HG02588 (cell line): ENCODE measurements around the gene FAM9C.
"Not testable (repeated sequence)": the region's sequence is repeated elsewhere in the genome, so short reads cannot be mapped to it uniquely, and the experiment has no call there.

Experiments
- ATAC-seq: cut with Tn5 transposase; IDR thresholded peaks from one replicate; pipeline ENCODE4 v1.9.1; 2021; ENCODE audit warnings: mild to moderate bottlenecking, moderate library complexity; ENCODE audit not compliant: unreplicated experiment

FAM9C gene

GRCh38 chrX:13043938-13044337 is 482 bp downstream of the FAM9C start:
- no peak for ATAC-seq

DNA sequence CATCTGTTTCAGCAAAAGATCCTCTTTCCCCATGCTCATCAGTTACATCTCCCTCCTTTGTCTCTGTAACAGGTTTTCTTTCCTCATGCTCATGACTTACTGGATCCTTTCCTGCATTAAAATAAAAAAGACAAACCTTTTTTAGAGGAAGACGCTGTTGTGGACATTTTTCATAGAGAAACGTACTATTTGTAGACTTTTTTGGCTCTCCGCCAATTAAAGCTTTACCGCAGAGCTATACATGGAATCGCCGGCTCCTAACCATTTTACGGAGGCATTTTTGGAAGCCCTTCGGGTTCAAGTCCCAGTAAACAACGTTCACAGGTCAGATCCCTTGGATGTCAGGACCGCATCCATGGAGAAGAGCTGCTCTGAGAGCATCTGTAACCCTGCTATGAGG is 1.3 kb downstream of the FAM9C start:
- ATAC-seq: no peak

GRCh38 chrX:13036896-13037295 is 7.5 kb downstream of the FAM9C start:
- ATAC-seq: no peak

DNA sequence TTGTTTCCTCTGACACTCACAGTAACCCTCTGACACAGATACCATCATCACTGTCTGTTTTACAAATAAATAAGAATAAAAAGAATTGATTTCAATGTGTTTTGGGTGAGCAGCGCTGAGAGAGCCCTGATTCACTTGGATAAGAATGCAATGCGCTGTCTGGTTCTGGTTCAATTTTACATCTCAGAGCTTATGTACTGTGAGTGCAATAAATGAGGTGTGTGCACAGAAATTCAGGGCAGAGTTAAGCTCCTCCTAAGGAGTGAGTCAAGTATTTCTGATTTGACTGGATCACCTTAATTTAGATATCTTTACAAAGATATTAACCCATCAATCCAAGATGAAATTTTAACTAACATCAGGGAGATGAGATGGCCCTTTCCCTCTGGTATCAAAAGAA is 11.2 kb downstream of the FAM9C start:
- no peak for ATAC-seq

GRCh38 chrX:13029887-13030771 is 14.3 kb downstream of the FAM9C start:
- ATAC-seq: no peak

GRCh38 chrX:13029637-13029886 is 14.9 kb downstream of the FAM9C start:
- ATAC-seq: no peak

DNA sequence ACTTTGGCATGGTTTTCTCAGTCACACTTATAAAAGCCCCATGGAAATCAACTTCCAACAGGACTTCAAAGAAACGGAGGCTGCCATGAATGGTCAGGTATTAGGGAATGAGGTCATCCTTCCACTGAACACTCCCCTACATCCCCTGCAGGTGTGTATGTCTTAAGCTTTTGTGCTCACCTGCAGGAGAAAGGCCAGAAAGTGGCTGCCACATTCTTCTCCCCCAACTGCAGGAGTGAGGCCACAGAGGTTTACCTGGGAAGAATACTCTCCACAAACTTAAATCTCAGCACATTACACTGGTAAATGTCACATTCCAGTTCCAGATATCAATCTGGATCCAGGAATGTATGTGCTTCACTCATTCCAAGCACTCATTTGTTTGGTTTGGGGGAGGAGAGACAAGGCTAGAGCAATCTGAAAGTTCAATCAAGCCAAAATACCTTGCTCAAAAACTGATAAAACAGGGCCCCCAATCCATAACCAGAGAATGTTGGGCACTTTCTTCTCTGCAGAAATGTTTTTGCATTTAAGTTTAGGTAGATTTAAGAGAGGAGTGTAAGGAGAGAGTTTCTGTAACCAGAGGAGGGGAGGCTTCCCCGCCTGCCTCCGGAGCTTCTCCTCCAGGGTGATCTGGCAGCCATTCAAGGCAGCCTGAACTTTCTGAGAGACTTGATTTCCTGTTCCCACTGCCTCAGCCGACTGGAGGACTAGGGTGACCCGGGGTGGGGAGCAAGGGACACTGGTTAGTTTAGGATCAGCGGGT is 15.4 kb downstream of the FAM9C start:
- ATAC-seq: no peak

DNA sequence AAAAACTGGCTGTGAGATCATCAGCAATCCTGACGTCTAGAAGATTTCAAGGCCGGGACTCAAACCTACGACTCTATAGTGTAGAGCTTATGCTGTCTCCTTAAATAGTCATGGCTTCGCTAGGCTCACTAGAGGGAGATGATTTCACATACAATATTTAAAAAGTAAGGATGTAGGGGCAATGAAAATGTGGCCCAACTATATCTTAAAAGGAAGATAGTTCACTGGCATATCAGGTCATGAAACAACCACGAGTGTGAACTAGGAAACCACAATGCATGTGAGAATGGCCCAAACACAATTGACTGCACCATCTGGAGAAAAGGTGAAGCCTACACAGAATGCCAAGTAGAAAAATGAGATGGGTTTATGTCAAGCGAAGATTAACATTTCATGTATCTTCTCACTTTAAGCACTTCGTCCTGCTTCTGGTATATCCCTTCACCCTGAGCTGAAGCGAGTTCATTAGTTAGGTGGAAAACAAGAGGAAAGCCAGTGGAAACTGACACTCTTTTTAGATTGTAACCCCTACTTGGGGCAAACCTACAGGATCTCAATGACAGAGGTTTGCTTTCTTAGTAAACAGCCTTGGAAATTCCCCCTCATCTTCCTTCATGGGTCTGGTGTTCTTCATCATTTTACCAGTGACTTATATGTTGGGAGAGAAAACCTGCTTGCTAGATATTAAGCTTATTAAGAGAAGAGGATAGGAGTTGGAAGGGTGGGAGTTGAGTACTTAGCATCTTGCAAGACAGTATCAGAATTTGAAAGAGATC is 17.4 kb downstream of the FAM9C start:
- ATAC-seq: no peak

DNA sequence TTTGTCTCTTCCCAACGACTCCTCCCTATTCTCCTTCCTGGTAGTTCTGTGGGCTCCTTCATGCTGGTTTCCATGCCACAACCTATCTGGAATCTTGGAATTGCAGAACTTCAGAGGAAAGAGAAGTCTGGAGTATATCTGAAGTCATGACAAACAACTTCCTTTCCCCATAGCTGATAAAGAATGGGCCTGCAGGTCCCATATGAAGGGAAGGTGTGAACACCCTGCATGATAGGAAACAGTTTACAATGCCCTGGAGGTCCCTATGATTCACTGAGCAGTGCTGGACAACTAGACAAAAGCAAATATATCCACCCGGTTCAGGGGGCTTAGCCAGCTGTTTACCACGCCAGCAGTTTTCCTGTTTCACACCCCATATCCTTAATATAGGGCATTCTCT is 19.4 kb downstream of the FAM9C start:
- ATAC-seq: no peak

DNA sequence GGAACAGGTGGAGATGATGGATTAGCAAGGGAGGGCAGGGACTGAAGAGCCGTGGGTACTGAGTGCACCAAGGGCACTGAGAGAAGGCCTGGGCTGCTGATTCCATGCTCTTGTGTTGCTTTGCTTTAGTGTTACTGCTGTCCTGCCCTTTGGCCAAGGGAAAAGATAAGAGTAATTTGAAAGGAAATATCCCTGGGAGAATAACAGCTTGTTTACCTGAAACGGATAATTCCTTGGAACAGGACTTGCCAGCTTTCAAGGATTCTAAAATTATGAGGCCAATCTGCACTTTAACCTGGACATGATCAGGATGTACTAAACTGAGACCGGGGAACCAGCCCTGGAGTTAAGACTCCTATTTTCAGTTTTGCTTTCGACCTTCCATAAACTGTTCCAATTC is 20.4 kb downstream of the FAM9C start:
- no peak for ATAC-seq

DNA sequence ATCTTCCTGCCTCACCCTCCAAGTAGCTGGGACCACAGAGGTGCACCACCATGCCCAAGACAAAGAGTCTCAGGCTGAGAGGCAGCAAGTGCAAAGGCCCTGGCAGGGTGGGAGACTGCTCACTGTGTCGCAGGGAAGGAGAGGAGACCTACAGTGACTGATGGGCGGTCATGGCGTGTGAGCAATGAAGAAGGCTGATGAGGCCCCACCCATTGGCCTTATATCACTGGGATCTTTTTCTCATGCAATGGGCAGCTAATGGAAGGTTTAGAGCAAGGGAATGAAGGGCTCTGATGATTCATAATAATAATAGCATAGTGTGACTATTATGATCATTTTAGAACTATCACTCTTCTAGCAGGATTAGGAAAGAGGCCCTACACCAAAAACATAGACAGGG is 20.9 kb downstream of the FAM9C start:
- ATAC-seq: no peak

DNA sequence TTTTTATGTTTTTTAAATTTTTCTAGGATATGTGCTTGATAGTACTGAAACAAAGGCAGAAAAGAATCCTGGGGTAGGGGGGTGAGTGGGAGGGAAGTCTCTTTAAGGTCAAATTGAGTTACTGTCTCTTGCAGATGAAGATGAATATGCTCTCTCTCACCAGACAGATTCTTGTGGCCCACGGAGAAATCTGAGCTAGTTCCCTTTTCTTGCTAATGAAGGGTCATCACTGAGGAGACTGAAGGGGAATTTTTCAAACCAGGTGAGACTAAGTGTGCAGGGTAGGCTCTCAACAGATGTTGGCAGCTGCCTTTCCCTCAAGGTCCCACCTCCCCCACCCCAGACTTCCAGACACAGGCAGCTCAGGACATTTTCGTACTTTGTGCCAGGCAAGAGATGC is 21.5 kb downstream of the FAM9C start:
- ATAC-seq: peak; percentile 50

GRCh38 chrX:13016731-13017130 is 27.7 kb downstream of the FAM9C start:
- not testable (repeated sequence) for ATAC-seq

DNA sequence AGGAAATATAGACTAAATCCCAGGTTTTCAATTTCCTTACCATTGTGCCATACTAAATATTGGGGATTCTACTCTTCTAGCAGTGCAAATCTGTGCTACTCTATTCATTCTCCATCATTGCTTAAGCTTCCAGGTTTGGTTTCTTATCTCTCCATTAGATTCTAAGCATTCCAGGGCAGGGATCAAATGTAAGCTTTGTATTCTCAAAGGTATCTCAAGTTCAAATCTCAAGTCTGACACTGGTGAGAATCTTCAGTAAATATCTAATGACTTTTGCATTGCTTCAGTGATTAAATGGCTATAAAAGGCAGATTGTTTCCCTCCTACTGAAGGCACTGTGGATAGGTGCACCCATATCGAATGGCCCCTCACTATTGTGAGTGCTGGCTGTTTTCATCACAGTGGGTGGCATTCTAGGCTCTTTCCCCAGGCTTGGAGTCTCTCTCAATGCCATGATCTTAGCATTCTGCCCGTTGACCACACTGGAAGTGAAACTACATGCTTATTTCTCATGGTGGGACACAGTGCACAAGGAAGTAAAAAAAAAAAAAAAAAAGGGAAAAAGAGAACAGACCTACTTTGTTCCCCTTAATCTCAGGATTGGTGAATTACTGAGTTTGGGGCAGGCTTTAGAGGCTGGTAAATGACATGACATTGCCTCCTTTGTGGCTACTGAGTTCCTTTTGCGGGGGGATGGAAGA is 28.7 kb downstream of the FAM9C start:
- ATAC-seq: no peak

- peak; percentile 18 for ATAC-seq
These were observed 30.0 kb downstream of the FAM9C start for GRCh38 chrX:13014111-13015096.

DNA sequence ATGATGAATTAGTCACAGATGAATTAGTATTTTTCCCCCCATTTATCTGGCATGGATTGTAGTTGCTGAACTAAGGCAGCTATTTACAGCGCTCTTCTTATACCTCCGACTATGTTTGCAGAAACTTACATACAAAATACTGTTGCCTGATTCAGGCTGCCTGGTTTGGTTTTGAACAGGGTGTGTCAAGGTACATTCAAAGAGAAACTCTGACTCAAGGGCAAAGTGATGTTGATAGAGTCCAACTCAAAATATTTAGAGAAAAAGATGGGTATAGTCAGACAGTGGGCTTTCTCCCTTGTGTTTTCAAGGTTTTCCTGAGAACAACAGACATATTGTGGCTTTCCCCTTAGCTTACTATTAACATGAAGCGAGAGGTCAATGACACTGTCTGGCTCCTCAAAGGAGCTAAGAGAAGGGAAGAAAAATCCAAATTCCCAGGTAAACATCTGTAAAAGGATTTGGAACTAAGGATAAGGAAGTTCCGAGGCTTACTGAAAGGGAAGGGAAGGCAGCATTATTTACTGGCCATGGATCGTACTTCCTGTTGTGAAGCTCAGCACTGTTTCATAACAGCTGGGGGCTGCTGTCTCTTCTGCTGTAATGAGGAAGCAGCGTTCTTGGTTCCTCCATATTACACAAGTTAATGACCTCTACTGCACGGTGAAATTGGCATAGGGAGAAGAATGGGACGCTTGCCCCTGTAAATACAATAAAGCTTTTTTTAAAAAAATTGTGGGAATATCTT is 30.9 kb downstream of the FAM9C start:
- peak; percentile 87 for ATAC-seq

DNA sequence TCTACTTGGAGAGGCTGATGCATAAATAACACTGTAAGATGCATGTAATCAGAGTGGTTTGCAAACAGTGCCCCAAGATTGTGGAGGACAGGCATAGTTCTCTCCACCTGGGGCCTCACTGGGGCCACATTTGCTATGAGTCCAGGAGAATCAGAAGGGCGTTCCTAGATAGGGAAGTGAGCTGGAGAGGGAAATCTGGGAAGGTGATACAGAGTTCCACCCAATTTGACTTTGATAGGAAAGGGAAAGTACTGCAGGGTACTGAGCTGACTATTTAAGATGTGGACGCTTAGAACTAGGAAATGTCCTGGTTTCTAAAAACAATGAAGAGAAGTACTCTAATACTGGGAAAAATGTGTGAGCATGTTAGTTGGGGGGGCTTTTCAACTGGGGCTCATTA is 33.9 kb downstream of the FAM9C start:
- no peak for ATAC-seq

GRCh38 chrX:13009844-13010243 is 34.6 kb downstream of the FAM9C start:
- no peak for ATAC-seq

DNA sequence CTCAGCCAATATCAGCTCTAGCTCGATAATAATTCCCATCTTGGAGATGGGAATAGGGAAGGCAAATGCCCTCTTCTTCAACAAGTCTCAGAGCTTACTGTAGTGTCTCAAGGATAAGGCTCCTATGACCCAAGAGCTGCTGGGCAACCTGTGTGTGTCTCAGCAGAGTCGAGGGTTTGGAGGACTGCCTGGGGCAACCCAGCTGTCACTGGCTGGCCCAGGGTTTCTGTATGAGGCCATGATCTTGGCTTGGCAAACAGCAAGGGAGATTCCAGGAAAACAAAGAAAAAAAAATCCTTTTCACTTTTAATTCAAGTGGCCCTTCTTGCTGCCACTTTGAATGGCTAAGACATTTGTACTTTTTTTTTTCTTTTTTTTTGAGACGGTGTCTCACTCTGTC is 35.1 kb downstream of the FAM9C start:
- no peak for ATAC-seq
